Measurements from ENCODE around the gene HDLBP. TPM values are rescaled to one million over a fixed set of nuclear protein-coding genes. Genes with fewer than 3 reads are reported as not detected.

The HDLBP gene
- total RNA-seq, 4 donors from 2014 or later, result 324 to 412 (median 363) TPM

- Histone ChIP-seq H3K4me3 (peak overlapping the region; percentile 71 to 85 (median 76)), H3K27me3 (no peaks in the 10 kb centered on the region), H3K36me3 (no peaks in the 10 kb centered on the region), H3K27ac (peak overlapping the region; percentile 94 to 99 (median 96)), H3K9me3 (no peaks in the 10 kb centered on the region), H3K4me1 (peaks cover 0 to 65% (median 35%) of the 10 kb centered on the region in 4 donors)
- WGBS, 2 donors, result 3 to 5% methylated on average over 36 to 37 of the region's 38 CpGs
- TF ChIP-seq POLR2A (IDR thresholded peaks at IDR 0.05) (no peak), CTCF (IDR thresholded peaks at IDR 0.05) (peak in 1 of 5 experiments; percentile 16)
- DNase-seq (ENCODE audit: low spot score in 2 of 2), result peak in 1 of 2 donors; percentile 15
These were observed 1.0 kb downstream of the HDLBP start for GRCh38 chr2:241314226-241315092.

- TF ChIP-seq POLR2A (IDR thresholded peaks at IDR 0.05) (no peak), EP300 (IDR thresholded peaks at IDR 0.05) (no peak), CTCF (IDR thresholded peaks at IDR 0.05) (no peak)
- Histone ChIP-seq H3K36me3 (no peaks in the 10 kb centered on the region), H3K27ac (peak overlapping the region in 1 of 4 donors; percentile 98), H3K4me1 (peaks cover 0 to 65% (median 32%) of the 10 kb centered on the region in 4 donors), H3K9me3 (no peaks in the 10 kb centered on the region), H3K27me3 (no peaks in the 10 kb centered on the region), H3K4me3 (no peak overlapping the region)
- WGBS, 2 donors, result 86 to 89% methylated on average over 8 of the region's 8 CpGs
- no peak for DNase-seq (ENCODE audit: low spot score in 2 of 2)
These were observed 1.9 kb downstream of the HDLBP start for GRCh38 chr2:241313543-241314095.

GRCh38 chr2:241312082-241312481 lies 3.4 kb downstream of the HDLBP start:
- TF ChIP-seq CTCF (IDR thresholded peaks at IDR 0.05), result no peak
- TF ChIP-seq POLR2A (IDR thresholded peaks at IDR 0.05), result no peak
- no peak for TF ChIP-seq EP300 (IDR thresholded peaks at IDR 0.05)
- WGBS, 2 donors, result 64 to 71% methylated on average over 4 of the region's 4 CpGs
- Histone ChIP-seq H3K27me3 (no peaks in the 10 kb centered on the region), H3K36me3 (no peaks in the 10 kb centered on the region), H3K9me3 (no peaks in the 10 kb centered on the region), H3K27ac (no peak overlapping the region), H3K4me3 (no peak overlapping the region), H3K4me1 (peaks cover 0 to 57% (median 23%) of the 10 kb centered on the region in 4 donors)
- DNase-seq (ENCODE audit: low spot score in 2 of 2), result no peak

GRCh38 chr2:241310917-241311566 lies 4.4 kb downstream of the HDLBP start:
- no peak overlapping the region for H3K4me3 ChIP-seq
- no peaks in the 10 kb centered on the region for H3K27me3 ChIP-seq
- no peaks in the 10 kb centered on the region for H3K9me3 ChIP-seq
- WGBS, 2 donors, result 89 to 90% methylated on average over 13 of the region's 13 CpGs
- DNase-seq (ENCODE audit: low spot score in 2 of 2), result no peak
- no peaks in the 10 kb centered on the region for H3K36me3 ChIP-seq
- peaks cover 0 to 51% (median 20%) of the 10 kb centered on the region in 4 donors for H3K4me1 ChIP-seq
- H3K27ac ChIP-seq, result no peak overlapping the region
- TF ChIP-seq EP300 (IDR thresholded peaks at IDR 0.05) (no peak), CTCF (IDR thresholded peaks at IDR 0.05) (no peak), POLR2A (IDR thresholded peaks at IDR 0.05) (no peak)

Measured in tibial nerve (tissue), 4 donors.